Measurements from ENCODE around the gene KLF2. TPM values are rescaled to one million over a fixed set of nuclear protein-coding genes. Genes with fewer than 3 reads are reported as not detected.
"Not testable (repeated sequence)": the region's sequence is repeated elsewhere in the genome, so short reads cannot be mapped to it uniquely, and the experiment has no call there.

Gene KLF2
- 9.2 and 13.7 TPM in 2 replicates for total RNA-seq
- polyA plus RNA-seq (2012) = 27.8 TPM

- peak; percentile 94 for DNase-seq (ENCODE audit: low read depth)
Observed at GRCh38 chr19:16324384-16325160, at the start of gene KLF2. Gene KLF2 (plus strand): TSS chr19:16324826. CDS start chr19:16324924, 98 bp downstream.

GRCh38 chr19:16280306-16280705 is 44.3 kb upstream of the KLF2 start:
- DNase-seq (ENCODE audit: low read depth) = no peak

GRCh38 chr19:16281743-16282142 is 42.9 kb upstream of the KLF2 start:
- DNase-seq (ENCODE audit: low read depth) = no peak

DNA sequence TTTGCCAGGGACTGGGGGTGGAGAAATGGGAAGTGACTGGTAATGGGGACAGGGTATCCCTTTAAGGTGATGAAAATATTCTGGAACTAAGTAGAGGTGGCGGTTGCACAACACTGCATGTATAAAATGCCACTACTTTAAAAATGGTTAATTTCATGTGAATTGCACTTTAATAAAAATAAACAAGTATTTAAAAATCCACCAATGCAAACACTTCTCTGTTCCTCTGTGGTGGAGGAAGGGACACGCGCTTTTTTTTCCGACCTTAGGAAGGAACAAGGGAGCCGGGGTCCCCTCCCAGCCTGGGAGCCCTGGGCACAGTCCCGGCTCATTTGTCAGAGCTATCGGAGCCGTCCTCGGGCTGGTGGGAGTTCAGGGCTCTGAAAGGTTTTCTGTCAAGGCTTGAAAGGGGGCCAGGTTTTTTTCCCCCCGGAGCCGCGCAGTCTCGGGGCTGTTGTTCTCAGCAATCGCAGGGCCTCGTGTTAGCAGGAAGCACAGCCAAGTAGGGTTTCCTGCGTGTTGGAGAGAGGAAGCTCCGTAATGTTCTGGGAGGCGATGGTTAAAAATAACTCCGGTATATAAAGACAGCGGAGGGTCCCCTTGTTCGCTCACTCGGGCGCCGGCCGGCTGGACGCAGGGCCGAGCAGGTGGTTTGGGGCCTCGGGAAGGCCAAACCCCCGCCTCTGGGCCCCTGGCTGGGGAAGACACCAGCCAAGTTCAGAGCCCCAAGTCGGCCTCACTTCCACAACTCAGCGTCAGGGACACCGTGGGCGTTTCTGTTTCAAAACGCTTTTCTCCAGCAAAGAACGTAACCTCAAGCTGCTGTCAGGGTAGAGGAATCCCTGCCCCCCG is 41.2 kb upstream of the KLF2 start:
- DNase-seq (ENCODE audit: low read depth) = peak; percentile 64

- DNase-seq (ENCODE audit: low read depth) = peak; percentile 24
Observed at GRCh38 chr19:16284505-16284904, 40.1 kb upstream of the KLF2 start.

- DNase-seq (ENCODE audit: low read depth) = not testable (repeated sequence)
Observed at GRCh38 chr19:16285079-16285478, 39.5 kb upstream of the KLF2 start.

DNA sequence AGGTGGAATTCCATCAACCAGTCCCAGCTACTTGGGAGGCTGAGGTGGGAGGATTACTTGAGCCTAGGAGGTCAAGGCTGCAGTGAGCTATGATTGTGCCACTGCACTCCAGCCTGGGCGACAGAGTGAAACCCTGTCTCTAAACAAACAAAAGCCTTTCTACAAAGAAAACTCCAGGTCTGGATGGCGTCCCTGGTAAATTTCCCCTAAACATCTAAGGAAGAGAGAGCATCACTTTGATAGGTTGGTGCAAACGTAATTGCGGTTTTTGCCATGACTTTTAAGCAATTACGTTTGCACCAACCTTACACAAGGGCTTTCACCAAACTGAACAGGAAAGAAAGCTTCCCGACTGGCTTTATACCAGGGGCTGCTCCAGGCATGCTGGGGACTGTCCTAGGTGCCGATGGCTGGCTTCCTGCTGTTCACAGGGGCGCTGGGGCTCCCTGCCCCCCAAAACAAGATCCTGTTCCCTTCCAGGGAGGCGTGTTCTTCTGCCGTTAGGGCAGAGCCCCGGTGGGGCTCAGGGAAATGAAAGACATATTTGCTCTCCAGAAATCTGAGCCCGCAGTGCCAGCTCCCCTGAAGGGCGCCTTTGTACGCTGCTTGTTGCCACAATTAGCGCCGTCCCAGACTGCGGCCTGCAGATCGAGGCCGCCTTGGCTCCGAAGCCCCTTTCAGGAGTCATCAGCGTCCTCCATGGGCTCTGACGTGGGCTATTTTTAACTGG is 38.7 kb upstream of the KLF2 start:
- DNase-seq (ENCODE audit: low read depth) = no peak

GRCh38 chr19:16288544-16288943 is 36.1 kb upstream of the KLF2 start:
- DNase-seq (ENCODE audit: low read depth) = no peak

DNA sequence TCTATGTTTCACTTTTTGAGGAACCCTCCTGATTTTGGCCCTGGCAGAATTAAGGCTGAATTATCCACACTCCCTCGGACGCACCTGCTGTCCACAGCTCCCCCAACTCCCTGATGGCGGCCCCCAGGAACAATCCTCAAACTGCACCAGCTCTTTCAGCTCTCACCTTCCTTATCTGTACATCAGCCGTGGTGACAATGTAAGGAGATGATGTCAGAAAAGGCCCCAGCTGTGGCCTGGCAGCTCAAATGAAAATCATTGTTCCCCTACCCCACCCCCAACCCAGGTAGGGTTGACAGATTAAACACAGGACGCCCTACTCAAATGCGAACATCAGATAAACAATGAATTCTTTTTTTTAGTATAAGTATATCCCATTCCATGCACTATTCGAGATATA is 35.0 kb upstream of the KLF2 start:
- DNase-seq (ENCODE audit: low read depth) = no peak

DNA sequence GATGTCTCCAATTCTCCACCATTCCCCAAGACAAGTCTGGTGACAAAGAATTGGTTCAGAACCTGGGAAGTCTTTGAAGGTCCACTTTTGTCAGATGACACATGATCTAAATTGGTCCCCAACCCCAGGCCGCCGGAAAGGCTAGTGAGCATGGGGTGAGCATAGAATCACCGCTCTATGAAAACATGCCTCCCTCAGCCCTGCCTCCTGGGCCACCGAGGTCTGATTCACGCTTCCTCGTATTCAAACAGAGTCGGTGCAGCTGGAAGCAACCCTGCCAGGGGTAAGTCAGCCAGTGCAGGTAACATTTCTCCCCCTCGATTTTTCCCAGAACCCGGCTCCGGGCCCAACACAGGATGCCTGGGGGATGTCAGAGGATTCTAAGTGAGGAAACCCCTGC is 33.9 kb upstream of the KLF2 start:
- no peak for DNase-seq (ENCODE audit: low read depth)

DNA sequence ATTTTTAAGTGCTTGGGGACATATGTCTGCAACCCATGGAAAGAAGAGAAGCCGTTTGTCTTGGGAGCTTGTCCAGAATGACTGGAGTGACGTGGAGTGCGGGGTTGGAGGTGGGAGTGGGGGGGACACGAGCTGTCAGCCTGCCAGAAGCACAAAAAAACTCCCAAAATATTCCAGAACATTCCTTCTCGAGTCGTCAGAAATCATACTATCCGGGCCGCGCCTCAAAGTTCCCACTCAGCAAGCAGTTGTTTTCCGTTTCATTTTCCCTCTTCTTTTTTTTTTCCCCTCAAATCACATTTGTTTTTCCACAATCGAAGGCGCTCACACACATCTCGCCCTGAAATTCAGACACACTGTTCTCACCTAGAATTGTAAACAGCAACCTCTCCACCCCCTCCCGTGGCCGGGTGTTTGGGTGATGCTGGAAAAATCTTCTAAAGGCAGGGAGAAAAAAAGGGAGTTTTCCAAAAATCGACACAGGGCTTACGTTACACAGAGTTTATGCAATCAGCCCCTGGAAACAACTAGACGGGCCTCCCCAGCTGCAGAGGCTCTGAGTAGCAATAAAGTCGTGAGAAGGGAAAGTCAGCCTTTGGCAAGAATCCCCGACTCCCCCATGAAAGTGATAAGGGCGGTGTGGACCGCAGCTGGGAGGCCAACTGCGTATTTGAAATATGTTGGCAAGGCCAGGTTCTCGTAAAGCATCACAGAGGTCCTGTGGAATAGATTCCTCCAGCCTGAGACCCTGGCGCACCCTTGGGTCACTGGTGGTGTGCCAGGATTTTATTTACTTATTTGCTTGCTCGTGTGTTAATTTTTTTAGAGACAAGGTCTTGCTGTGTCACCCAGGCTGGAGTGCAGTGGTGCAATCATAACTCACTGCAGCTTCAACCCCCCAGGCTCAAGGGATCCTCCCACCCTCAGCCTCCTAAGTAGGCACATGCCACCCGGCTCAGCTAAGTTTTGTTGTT is 31.2 kb upstream of the KLF2 start:
- DNase-seq (ENCODE audit: low read depth) = peak; percentile 95

GRCh38 chr19:16295057-16295456 is 29.6 kb upstream of the KLF2 start:
- no peak for DNase-seq (ENCODE audit: low read depth)

DNA sequence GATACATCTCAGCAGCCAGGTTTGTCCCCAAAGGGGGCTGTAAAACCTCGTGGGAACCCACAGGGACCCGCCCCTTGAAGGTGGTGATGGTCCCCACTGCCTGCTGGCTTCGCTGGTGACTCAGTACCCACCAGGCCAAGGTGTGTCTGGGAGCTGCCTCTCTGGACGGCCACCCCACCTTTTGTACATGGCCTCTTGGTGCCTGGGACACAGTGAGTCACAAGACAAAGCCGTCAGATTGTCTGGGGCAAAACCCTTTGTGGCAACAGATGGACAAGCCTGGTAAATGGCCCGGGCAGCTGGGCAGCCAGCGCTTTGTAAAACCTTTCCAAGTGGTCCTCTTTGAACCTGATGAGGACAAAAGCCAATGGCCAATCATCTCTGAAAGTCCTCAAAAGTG is 27.9 kb upstream of the KLF2 start:
- DNase-seq (ENCODE audit: low read depth) = peak; percentile 87

DNA sequence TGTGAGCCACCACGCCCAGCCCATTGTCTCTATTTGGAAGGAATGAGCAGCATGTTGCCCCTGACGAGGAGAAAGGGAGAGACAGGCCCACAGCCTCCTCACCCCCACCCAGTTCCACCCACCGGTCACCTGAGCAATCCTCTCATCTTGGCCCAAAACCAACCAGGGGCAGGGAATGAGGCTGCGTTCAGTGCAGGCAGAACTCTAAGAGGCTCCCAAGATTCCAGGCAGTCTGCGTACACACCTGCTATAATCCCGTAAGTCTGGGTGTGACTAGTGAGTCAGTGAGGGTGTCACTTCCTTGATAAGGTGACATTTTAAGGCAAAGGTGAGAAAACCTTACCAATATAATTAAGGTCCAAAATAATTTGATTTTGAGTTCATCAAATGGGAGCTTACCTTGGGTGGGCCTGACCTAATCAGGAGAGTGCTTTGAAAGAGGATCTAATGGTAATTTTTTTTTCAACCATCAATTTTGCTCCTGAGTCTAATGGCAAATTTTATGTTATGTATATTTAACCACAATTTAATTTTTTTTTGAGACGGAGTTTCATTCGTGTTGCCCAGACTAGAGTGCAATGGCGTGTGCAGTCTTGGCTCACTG is 26.9 kb upstream of the KLF2 start:
- DNase-seq (ENCODE audit: low read depth) = no peak

DNA sequence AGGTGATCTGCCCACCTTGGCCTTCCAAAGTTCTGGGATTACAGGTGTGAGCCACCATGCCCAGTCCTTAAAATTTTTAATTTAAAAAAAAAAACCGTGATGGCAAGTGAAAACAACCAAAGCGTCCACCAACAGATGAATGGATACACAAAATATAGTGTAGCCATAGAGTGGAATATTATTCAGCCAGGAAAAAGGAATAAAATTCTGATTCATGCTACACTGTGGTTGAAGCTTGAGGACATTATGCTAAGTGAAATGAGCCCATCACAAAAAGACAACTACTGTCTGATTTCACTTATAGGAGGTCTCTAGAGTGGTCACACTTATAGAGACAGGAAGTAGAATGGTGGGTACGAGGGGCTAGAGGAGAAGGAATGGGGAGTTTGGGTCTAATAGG is 26.3 kb upstream of the KLF2 start:
- no peak for DNase-seq (ENCODE audit: low read depth)

- DNase-seq (ENCODE audit: low read depth) = peak; percentile 95
Observed at GRCh38 chr19:16301999-16302694, 22.5 kb upstream of the KLF2 start.

- DNase-seq (ENCODE audit: low read depth) = peak; percentile 71
Observed at GRCh38 chr19:16303755-16304154, 20.9 kb upstream of the KLF2 start.

DNA sequence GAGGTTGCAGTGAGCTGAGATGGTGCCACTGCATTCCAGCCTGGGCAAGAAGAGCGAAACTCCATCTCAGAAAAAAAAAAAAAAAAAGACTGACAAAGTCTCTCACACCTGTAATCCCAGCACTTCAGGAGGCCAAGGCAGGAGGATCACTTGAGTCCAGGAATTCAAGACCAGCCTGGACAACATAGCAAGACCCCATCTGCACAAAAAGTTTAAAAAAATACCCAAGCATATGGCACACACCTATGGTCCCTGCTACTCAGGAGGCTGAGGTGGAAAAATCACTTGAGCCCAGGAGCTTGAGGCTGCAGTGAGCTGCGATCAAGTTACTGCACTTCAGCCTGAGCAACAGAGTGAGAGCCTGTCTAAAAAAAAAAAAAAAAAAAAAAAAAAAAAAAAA is 20.1 kb upstream of the KLF2 start:
- not testable (repeated sequence) for DNase-seq (ENCODE audit: low read depth)

GRCh38 chr19:16305060-16305459 is 19.6 kb upstream of the KLF2 start:
- not testable (repeated sequence) for DNase-seq (ENCODE audit: low read depth)

Measured in myocyte (in vitro differentiated cells).